ENCODE data around the gene PRRC2A. TPM values are rescaled to one million over a fixed set of nuclear protein-coding genes. Genes with fewer than 3 reads are reported as not detected.

PRRC2A gene
- total RNA-seq, 1 donor from 2014 or later = 74.6 TPM

GRCh38 chr6:31592396-31592771 is 28.1 kb upstream of the PRRC2A start:
- no peaks in the 10 kb centered on the region for H3K4me1 ChIP-seq
- intact Hi-C loops (cut with DNase I) = no loop called here
- no peaks in the 10 kb centered on the region for H3K27me3 ChIP-seq
- no peak for DNase-seq (ENCODE audit: extremely low spot score in 2 of 2)
- no peak overlapping the region for H3K4me3 ChIP-seq
- H3K36me3 ChIP-seq = no peaks in the 10 kb centered on the region
- TF ChIP-seq CTCF (IDR thresholded peaks at IDR 0.05) = no peak
- TF ChIP-seq POLR2A (IDR thresholded peaks at IDR 0.05) = no peak
- no peak for TF ChIP-seq POLR2AphosphoS5 (IDR thresholded peaks at IDR 0.05; ENCODE audit: insufficient read depth in 1 of 2, low read depth in 1 of 2)
- no peaks in the 10 kb centered on the region for H3K9me3 ChIP-seq
- H3K27ac ChIP-seq = no peak overlapping the region

- no peaks in the 10 kb centered on the region for H3K4me1 ChIP-seq
- no peak overlapping the region for H3K4me3 ChIP-seq
- no peaks in the 10 kb centered on the region for H3K9me3 ChIP-seq
- intact Hi-C loops (cut with DNase I) = no loop called here
- TF ChIP-seq CTCF (IDR thresholded peaks at IDR 0.05) = peak in 1 of 3 experiments; percentile 39
- no peak for TF ChIP-seq POLR2A (IDR thresholded peaks at IDR 0.05)
- no peak overlapping the region for H3K27ac ChIP-seq
- no peak for DNase-seq (ENCODE audit: extremely low spot score in 2 of 2)
- no peaks in the 10 kb centered on the region for H3K27me3 ChIP-seq
- no peaks in the 10 kb centered on the region for H3K36me3 ChIP-seq
Measured at GRCh38 chr6:31597006-31597405, 23.5 kb upstream of the PRRC2A start.

- no peak for TF ChIP-seq CTCF (IDR thresholded peaks at IDR 0.05)
- no peak for TF ChIP-seq POLR2AphosphoS5 (IDR thresholded peaks at IDR 0.05; ENCODE audit: insufficient read depth in 1 of 2, low read depth in 1 of 2)
- TF ChIP-seq POLR2A (IDR thresholded peaks at IDR 0.05) = no peak
- Histone ChIP-seq H3K4me3 (no peak overlapping the region), H3K27ac (no peak overlapping the region), H3K36me3 (no peaks in the 10 kb centered on the region), H3K9me3 (no peaks in the 10 kb centered on the region), H3K27me3 (no peaks in the 10 kb centered on the region), H3K4me1 (no peaks in the 10 kb centered on the region)
- intact Hi-C loops (cut with DNase I) = no loop called here
- DNase-seq (ENCODE audit: extremely low spot score in 2 of 2) = no peak
Measured at GRCh38 chr6:31607317-31607716, 13.2 kb upstream of the PRRC2A start.

GRCh38 chr6:31609519-31610406 is 10.8 kb upstream of the PRRC2A start:
- Histone ChIP-seq H3K9me3 (no peaks in the 10 kb centered on the region), H3K36me3 (no peaks in the 10 kb centered on the region), H3K4me1 (no peaks in the 10 kb centered on the region), H3K27ac (no peak overlapping the region), H3K27me3 (no peaks in the 10 kb centered on the region), H3K4me3 (no peak overlapping the region)
- TF ChIP-seq CTCF (IDR thresholded peaks at IDR 0.05) = no peak
- TF ChIP-seq POLR2AphosphoS5 (IDR thresholded peaks at IDR 0.05; ENCODE audit: insufficient read depth in 1 of 2, low read depth in 1 of 2) = no peak
- no peak for TF ChIP-seq POLR2A (IDR thresholded peaks at IDR 0.05)
- intact Hi-C loops (cut with DNase I) = no loop called here
- DNase-seq (ENCODE audit: extremely low spot score in 2 of 2) = no peak

- H3K27me3 ChIP-seq = no peaks in the 10 kb centered on the region
- TF ChIP-seq POLR2A (IDR thresholded peaks at IDR 0.05) (no peak), CTCF (IDR thresholded peaks at IDR 0.05) (no peak), POLR2AphosphoS5 (IDR thresholded peaks at IDR 0.05; ENCODE audit: insufficient read depth in 1 of 2, low read depth in 1 of 2) (no peak)
- no peaks in the 10 kb centered on the region for H3K36me3 ChIP-seq
- H3K27ac ChIP-seq = no peak overlapping the region
- no peaks in the 10 kb centered on the region for H3K9me3 ChIP-seq
- no peak overlapping the region for H3K4me3 ChIP-seq
- H3K4me1 ChIP-seq = no peaks in the 10 kb centered on the region
- no peak for DNase-seq (ENCODE audit: extremely low spot score in 2 of 2)
- intact Hi-C loops (cut with DNase I) = no loop called here
Measured at GRCh38 chr6:31610968-31611367, 9.5 kb upstream of the PRRC2A start.
